ENCODE measurements around the gene PDE4C. TPM values are rescaled to one million over a fixed set of nuclear protein-coding genes. Genes with fewer than 3 reads are reported as not detected.

Gene PDE4C
- total RNA-seq, 1 donor from 2014 or later, result 7.6 TPM

DNA sequence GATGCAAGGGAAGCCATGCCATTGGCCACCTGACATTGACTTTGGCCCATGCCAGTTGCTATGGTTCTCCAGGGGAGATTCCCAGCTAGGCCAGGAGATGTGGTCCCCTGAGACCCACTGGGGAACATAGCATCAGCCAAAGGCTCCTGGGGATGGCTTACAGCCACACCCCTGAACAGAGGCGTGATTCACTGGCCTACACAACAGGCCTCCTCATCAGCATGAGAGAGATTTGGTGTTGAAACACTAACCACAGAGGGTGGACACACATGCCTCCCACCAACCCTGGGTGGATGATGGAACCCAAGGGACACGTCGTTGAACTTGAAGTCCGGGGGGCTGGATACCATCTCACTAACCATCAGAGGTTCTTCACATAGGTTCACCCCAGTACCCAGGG, 33.7 kb upstream of the PDE4C start:
- H3K9me3 ChIP-seq, result no peaks in the 10 kb centered on the region
- DNase-seq, result no peak
- no peaks in the 10 kb centered on the region for H3K4me1 ChIP-seq
- intact Hi-C loops (cut with DNase I), result loop anchor here (10.0 kb wide), 1 partner anchor 55 kb away; the partner anchor contains the start of gene RAB3A
- no peak for ATAC-seq
- H3K27ac ChIP-seq, result no peak overlapping the region
- H3K4me3 ChIP-seq, result no peak overlapping the region
- H3K36me3 ChIP-seq, result peaks cover 4% of the 10 kb centered on the region
- TF ChIP-seq, protein P1, sequence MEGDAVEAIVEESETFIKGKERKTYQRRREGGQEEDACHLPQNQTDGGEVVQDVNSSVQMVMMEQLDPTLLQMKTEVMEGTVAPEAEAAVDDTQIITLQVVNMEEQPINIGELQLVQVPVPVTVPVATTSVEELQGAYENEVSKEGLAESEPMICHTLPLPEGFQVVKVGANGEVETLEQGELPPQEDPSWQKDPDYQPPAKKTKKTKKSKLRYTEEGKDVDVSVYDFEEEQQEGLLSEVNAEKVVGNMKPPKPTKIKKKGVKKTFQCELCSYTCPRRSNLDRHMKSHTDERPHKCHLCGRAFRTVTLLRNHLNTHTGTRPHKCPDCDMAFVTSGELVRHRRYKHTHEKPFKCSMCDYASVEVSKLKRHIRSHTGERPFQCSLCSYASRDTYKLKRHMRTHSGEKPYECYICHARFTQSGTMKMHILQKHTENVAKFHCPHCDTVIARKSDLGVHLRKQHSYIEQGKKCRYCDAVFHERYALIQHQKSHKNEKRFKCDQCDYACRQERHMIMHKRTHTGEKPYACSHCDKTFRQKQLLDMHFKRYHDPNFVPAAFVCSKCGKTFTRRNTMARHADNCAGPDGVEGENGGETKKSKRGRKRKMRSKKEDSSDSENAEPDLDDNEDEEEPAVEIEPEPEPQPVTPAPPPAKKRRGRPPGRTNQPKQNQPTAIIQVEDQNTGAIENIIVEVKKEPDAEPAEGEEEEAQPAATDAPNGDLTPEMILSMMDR (IDR thresholded peaks at IDR 0.05), result no peak
- no peaks in the 10 kb centered on the region for H3K27me3 ChIP-seq

DNA sequence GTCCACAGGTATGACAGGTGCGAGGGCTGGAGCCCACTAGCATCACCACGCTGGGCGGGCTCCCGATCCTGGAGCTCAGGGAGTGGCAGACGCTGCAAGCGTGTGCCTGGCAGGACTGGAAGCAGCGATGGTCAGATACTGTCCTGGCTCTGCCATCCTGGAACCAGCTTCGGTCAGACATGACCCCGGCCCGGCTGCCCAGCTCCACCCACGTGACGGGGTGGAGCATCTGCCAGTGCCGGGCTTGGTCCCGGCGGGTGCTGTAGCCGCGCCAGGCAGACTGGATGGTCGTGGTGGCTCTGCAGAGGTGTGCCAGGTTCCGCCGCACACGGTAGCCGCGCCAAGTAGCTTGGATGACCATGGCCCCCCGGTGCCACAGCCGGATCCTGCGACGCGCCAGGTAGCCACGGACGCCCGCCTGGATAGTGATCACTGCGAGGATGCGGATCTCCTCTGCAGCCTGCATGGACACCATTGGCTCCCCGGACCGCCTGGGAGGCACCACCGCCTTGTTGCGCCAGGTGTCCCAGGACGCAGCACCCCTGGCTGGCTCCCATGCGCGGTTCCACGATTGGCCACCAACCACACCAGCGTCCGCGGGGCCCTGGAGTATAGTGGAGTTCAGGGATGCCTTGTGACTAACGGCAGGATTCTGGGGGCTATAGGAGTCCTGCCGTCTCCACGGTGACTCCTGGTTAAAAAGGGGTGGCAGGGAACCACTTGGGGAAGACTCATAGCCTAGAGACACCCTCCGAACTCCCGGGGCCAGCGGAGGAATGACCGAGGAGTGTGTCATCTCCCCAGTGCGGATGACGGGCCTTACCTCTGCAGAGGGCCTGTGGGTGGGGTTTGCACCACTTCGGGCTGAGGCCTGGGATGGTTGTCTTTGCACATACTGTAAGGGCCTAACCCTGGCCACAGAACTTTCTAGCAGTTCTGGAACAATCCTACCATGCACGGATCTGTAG, 31.5 kb upstream of the PDE4C start:
- H3K4me1 ChIP-seq, result no peaks in the 10 kb centered on the region
- no peaks in the 10 kb centered on the region for H3K27me3 ChIP-seq
- intact Hi-C loops (cut with DNase I), result loop anchor here (10.0 kb wide), 1 partner anchor 53 kb away; the partner anchor contains the start of gene RAB3A
- DNase-seq (no peak), ATAC-seq (no peak)
- H3K27ac ChIP-seq, result no peak overlapping the region
- TF ChIP-seq, protein P1 (IDR thresholded peaks at IDR 0.05), result no peak
- H3K9me3 ChIP-seq, result no peaks in the 10 kb centered on the region
- no peak overlapping the region for H3K4me3 ChIP-seq
- H3K36me3 ChIP-seq, result no peaks in the 10 kb centered on the region

DNA sequence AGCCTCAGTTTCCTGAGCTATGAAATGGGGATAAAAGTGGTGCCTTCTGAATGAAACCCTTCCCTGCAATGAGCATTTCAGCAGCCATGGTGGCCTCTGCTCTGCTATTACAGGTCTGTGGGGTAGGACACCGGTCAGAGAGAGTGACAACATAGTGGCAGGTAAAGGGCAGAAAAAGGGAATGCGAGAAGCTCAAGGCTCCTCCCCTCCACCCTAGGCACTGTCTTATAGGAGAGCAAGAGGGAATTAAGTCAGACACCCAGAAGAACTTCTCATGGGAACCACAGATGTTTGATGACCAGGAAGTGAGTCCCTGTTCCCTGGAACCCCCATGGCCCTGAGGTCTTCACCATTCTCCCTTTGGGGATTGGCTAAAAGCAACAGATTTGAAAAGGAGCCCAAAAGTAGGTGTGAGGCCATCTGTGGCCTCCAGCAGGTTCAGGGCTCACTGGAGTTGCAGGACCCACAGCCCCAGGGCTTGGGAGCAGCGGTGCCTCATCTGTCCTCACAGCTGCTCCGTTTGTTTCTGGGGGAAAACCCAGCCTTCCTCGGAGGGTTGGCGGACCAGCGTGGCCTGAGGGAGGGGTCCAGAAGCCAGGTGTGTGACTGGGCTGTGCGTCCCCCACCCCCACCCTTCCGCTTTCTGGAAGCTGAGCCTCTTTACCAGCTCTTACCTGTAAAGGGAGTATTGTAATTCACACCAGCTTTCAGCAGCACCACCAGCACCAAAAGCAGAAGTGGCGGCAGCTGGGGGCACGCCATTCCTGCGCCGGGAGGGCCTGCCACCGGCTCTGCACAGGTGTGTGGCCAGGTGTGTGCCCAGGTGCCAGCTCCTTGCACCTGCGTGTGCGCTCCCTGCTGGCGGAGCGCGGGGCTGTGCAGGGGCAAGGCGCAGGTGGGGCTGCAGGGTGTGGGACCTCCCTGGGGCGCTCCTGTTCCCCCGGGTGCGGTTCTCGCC, 28.6 kb upstream of the PDE4C start:
- TF ChIP-seq, protein P1 (IDR thresholded peaks at IDR 0.05), result peak; percentile 26
- Histone ChIP-seq H3K9me3 (no peaks in the 10 kb centered on the region), H3K4me1 (no peaks in the 10 kb centered on the region), H3K4me3 (no peak overlapping the region), H3K36me3 (no peaks in the 10 kb centered on the region), H3K27me3 (no peaks in the 10 kb centered on the region), H3K27ac (no peak overlapping the region)
- intact Hi-C loops (cut with DNase I), result loop anchor here (10.0 kb wide), 1 partner anchor 50 kb away; the partner anchor contains the start of gene RAB3A
- DNase-seq (no peak), ATAC-seq (peak; percentile 58)

DNA sequence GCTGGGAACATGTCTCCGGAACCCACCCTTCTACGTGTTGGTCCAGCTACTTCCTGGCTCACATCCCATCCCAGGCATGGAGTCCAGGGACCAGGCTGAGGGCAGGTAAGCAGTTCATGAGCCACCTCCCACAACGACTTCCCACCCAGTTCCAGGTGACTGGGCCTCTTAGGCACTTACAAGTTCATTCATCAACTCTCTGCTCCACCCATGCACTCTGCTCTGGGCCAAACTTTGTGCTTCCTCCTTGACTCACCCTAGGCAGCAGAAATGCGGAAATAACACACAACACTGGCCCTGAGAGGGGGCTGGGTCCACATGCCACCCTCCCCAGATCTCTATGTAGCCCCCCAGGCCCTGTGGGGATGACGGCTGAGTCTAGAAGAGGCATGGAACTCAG, 27.5 kb upstream of the PDE4C start:
- H3K27me3 ChIP-seq, result no peaks in the 10 kb centered on the region
- no peak for DNase-seq
- H3K27ac ChIP-seq, result no peak overlapping the region
- peak; percentile 73 for ATAC-seq
- no peaks in the 10 kb centered on the region for H3K36me3 ChIP-seq
- H3K9me3 ChIP-seq, result no peaks in the 10 kb centered on the region
- TF ChIP-seq, protein P1 (IDR thresholded peaks at IDR 0.05), result no peak
- intact Hi-C loops (cut with DNase I), result loop anchor here (10.0 kb wide), 1 partner anchor 49 kb away; the partner anchor contains the start of gene RAB3A
- no peaks in the 10 kb centered on the region for H3K4me1 ChIP-seq
- H3K4me3 ChIP-seq, result no peak overlapping the region

DNA sequence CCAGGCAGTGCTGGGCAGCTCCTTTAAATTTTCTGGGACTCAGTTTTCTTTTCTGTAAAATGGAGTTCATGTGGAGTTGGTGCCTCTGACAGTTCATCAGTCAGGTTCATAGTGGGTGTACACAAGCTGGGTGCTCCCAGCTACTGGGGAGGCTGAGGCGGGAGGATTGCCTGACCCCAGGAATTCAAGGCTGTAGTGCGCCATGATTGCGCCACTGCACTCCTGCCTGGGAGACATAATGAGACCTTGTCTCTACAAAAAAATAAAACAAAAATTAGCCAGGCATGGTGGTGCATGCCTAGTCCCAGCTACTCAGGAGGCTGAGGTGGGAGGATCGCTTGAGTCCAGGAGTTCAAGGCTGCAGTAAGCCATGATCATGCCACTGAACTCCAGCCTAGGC, 26.9 kb upstream of the PDE4C start:
- intact Hi-C loops (cut with DNase I), result loop anchor here (10.0 kb wide), 1 partner anchor 48 kb away; the partner anchor contains the start of gene RAB3A
- Histone ChIP-seq H3K27me3 (no peaks in the 10 kb centered on the region), H3K27ac (no peak overlapping the region), H3K36me3 (no peaks in the 10 kb centered on the region), H3K4me1 (no peaks in the 10 kb centered on the region), H3K9me3 (no peaks in the 10 kb centered on the region), H3K4me3 (no peak overlapping the region)
- ATAC-seq (no peak), DNase-seq (no peak)
- TF ChIP-seq, protein P1 (IDR thresholded peaks at IDR 0.05), result no peak

Measured in upper lobe of right lung (tissue), 1 donor.